IPS-15b (cell line): ENCODE results near the gene SLC66A2.

Experiments used
- H3K27me3 ChIP-seq: one replicate; pipeline ENCODE4 v1.6.1; 2013; ENCODE audit warnings: low read length; ENCODE audit not compliant: control insufficient read depth, insufficient read depth
- H3K36me3 ChIP-seq: one replicate; pipeline ENCODE4 v1.6.1; 2013; ENCODE audit warnings: low read length; ENCODE audit not compliant: control insufficient read depth, insufficient read depth
- H3K4me1 ChIP-seq: one replicate; pipeline ENCODE4 v1.6.1; 2013; ENCODE audit warnings: mild to moderate bottlenecking, low read length; ENCODE audit not compliant: control insufficient read depth, insufficient read depth
- H3K4me3 ChIP-seq: one replicate; pipeline ENCODE4 v1.5.1; 2013; ENCODE audit warnings: low read depth, low read length
- H3K9ac ChIP-seq: one replicate; pipeline ENCODE4 v1.6.1; 2013; ENCODE audit warnings: low read depth, mild to moderate bottlenecking, low read length
- H3K9me3 ChIP-seq: one replicate; pipeline ENCODE4 v1.6.1; 2013; ENCODE audit warnings: mild to moderate bottlenecking, low read length; ENCODE audit not compliant: control insufficient read depth, insufficient read depth

SLC66A2 gene

DNA sequence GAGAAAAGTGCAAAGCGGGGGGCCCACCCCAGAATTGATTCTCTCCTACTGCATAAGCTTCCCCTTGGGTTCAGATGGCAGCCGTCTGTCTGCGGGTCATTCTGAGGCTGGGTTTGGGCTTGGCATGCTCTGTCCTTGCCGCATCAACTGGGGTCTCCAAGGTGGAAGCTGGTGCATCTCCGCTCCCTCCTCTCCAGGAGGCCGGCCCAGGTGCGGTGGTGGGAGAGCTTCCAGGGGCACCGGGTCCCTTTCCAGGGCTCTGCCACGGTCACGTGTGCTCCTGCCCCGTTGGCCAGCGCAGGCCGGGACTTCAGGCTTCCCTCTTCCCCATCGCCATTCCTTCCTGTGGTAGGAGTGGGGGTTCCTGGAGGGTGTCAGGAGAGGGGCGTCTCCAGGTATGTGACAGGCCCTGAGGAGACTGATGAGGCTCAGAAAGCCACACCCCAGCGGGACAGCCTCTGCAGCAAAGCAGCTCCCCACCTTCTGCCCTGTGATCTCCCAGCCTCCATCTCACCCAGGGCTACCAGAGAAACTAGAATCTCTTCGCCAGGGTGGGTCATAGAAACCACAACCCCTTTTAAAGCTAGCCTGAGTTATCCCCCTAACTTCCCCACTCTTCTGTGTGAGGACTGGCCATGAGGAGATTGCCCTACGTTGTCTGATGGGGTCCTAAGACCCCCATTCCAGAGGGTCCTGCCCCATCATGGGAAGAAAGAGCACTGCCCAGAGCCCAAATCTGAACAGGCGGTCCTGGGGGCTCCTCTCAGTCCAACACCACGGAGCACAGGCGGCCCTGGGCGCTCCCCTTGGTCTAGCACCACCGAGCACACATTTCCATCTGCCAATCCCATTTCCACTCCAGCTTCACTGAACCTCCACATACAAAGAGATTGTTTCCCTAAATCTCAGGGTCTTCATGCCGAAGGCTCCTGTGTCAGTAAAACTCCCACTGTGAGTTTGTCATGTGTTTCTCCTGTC is 76.6 kb downstream of the SLC66A2 start:
- Histone ChIP-seq H3K36me3 (no peaks in the 10 kb centered on the region), H3K27me3 (no peaks in the 10 kb centered on the region), H3K4me1 (no peaks in the 10 kb centered on the region), H3K9ac (no peak overlapping the region), H3K9me3 (no peaks in the 10 kb centered on the region), H3K4me3 (no peak overlapping the region)

DNA sequence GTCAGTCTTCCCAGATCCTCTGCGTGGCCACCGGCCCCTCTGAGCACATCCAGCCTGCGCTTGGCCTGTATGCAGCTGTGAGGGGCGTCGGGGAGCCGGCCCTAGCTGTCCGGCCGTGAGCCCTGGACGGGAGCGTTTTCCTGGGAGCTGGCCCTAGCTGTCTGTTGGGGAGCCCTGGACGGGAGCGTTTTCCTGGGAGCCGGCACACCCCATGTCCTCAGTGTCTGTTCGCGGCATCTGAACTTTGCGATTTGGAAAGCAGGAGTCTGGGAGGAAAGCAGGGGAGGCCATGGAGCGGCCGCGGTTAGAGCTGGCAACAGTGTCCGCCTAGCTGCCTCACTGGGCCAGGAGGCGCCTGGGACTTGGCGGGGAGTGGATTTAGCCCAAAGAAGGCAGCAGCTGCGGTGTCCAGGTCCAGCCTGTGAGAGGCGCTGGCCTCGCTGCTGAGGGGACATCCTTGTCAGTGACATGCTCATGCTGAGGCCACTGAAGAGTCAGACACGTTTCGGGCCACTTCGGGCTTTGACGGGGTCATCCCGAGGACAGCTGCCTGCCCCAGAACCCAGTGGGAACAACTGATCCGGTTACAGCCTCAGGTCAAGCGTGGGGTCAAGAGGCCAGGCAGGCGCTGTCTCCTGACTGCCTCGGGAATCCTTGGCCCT is 77.9 kb downstream of the SLC66A2 start:
- no peaks in the 10 kb centered on the region for H3K36me3 ChIP-seq
- H3K4me1 ChIP-seq = no peaks in the 10 kb centered on the region
- no peak overlapping the region for H3K9ac ChIP-seq
- no peaks in the 10 kb centered on the region for H3K9me3 ChIP-seq
- H3K27me3 ChIP-seq = no peaks in the 10 kb centered on the region
- no peak overlapping the region for H3K4me3 ChIP-seq

DNA sequence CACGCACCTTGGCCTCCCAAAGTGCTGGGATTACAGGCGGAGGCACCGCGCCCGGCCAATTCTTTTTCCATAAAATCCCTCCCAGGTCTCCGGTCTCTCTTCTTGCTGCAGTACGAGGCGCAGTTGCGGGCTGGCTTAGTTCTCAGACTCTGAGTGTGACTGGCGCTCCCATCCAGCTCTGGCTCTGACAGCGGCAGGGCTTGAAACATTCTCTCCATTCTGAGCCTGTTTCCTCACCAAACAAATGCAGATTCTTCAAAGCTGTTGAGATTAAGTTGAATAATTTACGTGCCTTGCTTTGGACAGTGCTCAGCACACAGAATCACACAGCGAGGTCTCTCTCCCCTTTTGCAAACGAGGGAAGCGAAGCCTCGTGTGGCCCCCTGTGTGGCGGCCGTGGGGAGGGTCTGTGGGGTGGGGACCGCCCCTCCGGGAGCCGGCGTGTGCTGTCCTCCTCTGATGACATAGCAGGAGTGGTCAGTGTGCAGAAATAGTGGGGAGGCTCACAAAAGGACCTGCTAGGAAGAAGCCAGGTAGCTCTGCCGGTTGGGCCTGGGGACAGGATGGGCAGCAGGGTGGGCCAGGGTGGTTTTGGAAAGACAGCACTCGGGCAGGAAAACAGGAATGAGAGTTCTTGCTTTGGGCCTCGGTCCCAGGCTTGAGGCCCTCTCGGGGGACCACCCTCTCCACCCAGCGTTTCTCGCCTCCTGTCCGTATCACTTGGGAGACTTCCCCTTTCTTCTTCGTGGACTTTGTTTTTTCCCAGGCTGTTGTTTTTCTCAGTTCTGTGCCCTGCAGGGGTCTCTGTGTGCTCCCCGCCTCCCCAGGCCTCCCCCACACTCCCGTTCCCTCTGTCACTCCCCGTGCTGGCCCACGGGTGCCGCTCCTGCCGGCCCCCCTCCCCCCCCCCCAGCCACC is 78.7 kb downstream of the SLC66A2 start:
- H3K9me3 ChIP-seq = no peaks in the 10 kb centered on the region
- no peaks in the 10 kb centered on the region for H3K27me3 ChIP-seq
- H3K4me1 ChIP-seq = no peaks in the 10 kb centered on the region

DNA sequence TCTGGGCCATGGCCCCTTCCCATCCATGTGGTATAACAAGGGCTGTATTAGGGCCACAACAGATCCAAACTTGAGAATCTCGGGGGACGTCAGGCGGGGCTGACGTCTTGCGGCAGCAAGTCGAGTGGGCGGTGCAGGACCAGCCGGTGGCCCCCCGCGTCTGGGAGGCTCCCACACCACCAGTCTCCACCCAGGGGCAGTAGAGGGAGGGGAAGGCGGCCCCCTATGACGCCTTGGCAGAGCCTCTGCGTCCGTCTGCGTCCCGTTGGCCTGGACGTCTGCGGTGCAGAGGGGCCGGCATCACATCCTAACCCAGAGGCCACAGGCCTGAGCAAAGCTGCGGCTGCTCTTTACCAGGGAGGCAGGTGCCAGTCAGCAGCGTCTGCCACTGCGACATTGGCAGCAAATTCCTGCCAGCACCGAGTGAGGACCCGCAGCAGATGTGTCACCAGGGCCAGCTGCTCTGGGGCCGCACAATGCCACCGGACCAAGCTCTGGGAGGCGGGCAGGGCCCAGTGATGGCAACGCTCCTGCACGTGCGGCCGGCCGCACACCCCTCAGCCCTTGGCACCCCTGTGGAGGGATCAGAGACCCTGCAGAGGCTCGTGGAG is 79.9 kb downstream of the SLC66A2 start:
- Histone ChIP-seq H3K9ac (no peak overlapping the region), H3K27me3 (no peaks in the 10 kb centered on the region)

More for the DNA sequence above, 78.7 kb downstream of the SLC66A2 start:
- Histone ChIP-seq H3K4me3 (no peak overlapping the region), H3K36me3 (no peaks in the 10 kb centered on the region), H3K9ac (no peak overlapping the region)

DNA sequence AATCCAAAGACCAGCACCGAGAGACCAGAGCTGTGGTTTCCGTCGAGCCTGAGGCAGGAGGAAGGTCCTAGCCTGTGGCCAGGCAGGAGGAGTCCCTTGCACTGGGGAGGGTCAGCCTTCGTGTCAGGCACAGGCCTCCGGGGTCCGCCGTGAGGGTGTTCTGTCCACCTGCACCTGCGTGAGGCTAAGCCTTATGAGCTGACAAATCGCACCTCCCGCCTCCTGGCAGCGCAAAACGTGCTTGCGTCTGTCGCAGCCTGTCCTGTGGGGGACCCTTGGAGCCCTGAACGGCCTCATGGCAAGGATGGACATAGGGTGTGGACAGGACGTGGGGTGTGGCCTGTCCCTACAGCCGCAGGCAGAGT is 80.4 kb downstream of the SLC66A2 start:
- H3K27me3 ChIP-seq = no peaks in the 10 kb centered on the region
- no peaks in the 10 kb centered on the region for H3K9me3 ChIP-seq
- H3K36me3 ChIP-seq = no peaks in the 10 kb centered on the region
- H3K4me1 ChIP-seq = no peaks in the 10 kb centered on the region
- no peak overlapping the region for H3K4me3 ChIP-seq
- H3K9ac ChIP-seq = no peak overlapping the region

More for the DNA sequence above, 79.9 kb downstream of the SLC66A2 start:
- Histone ChIP-seq H3K36me3 (no peaks in the 10 kb centered on the region), H3K4me3 (no peak overlapping the region), H3K9me3 (no peaks in the 10 kb centered on the region), H3K4me1 (no peaks in the 10 kb centered on the region)

DNA sequence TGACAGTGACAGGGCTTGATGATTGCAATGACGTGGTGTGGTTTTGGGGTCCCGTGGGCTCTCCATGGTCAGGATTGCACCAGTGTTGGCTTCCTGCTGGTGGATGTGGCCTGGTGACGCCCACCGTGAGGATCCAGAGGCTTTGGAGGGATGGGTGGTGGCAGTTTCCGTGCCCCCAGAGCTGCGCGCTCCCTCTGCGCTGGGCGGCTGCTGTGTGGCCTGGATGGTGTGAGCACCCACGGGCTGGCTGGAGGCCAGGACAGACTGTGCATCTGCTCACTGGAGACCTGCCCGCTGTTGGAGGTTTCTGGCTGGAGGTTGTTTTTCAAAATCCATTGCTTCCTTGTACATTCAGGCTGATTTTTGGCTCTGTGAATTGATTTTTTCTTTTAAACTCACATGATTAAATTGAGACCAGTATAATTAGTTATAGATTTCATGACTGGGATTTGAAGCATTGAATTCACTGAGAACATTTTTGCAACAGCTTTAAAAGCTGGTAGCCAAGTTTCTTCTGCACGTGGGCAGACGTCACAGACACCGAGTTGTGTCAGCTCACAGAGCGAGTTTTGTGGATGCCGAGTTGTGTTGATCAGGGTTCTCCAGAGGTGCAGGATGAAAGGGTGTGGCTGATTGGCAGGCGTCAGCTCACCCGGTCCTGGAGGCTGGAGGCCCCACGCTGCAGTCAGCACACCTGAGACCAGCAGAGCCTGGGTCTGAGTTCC is 81.0 kb downstream of the SLC66A2 start:
- Histone ChIP-seq H3K36me3 (no peaks in the 10 kb centered on the region), H3K9me3 (no peaks in the 10 kb centered on the region), H3K27me3 (no peaks in the 10 kb centered on the region), H3K4me3 (no peak overlapping the region), H3K4me1 (no peaks in the 10 kb centered on the region), H3K9ac (no peak overlapping the region)

DNA sequence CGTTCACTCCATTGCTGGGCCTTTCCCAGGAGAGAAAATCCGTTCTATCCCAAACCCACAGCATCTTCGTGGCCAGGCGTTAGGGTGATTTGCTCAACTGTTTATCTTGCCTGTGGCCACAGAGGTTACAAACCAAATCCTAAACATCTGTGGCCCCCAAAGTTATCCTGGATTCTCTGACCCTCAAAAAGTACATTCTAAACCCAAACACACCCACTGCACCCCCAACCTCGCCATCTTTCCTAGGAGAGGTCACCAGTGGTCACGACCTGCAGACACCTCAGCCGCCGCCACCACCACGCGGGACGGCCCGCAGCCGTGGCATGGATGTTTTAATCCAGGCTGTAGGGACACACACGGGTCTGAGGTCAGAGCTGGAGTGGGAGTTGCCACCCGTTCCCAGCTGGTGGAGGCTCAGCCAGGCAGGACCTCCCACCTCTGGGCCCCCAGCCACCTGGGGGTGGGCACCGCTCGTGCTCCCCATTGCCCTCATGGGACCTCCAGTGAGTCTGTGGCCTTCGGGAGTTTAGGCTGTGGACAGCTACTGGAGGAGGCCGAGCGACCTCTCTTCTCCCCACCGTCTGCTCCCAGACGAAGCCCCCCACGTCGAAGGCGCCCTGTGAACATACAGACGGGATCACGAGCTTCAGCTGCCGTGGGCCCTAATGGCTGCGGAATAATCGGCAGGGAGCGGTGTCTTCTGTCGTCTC is 81.7 kb downstream of the SLC66A2 start:
- H3K4me3 ChIP-seq = no peak overlapping the region

DNA sequence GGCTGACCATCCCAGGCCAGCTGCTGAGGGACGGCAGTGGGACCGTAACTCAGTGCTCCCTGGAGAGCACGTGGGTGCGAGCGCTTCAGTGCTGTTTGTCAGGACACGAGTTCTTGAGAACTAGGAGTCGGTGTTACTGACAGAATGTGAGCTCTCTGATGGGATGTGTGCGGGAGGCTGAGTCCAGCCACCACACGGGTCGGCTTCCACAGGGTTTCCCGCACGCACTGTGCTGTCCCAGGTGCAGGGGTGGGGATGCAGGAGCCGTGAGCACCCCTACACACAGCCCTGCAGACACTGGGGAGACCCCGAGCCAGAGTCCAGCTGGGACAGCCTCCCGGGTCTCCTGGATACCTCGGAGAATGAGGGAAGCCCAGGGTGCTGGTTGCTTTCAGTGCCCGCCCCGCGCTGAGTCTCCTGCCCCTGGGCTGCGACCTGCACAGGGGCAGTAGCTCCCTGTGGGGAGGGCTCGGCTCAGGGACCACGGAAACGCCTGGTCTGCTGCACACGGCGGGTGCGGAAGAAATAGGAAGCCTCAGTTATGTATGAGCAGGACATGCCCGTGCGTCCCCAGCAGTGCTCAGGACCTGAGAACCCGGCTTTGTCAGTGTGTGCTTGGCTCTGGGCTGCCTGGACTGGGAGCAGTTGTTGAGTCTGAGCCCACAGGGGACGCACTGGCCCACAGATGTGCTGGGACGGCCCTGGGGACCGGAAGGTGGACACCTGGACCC is 82.5 kb downstream of the SLC66A2 start:
- Histone ChIP-seq H3K9me3 (no peaks in the 10 kb centered on the region), H3K4me1 (no peaks in the 10 kb centered on the region), H3K36me3 (no peaks in the 10 kb centered on the region)

More for the DNA sequence above, 81.7 kb downstream of the SLC66A2 start:
- H3K36me3 ChIP-seq = no peaks in the 10 kb centered on the region
- no peaks in the 10 kb centered on the region for H3K4me1 ChIP-seq
- no peaks in the 10 kb centered on the region for H3K27me3 ChIP-seq
- H3K9me3 ChIP-seq = no peaks in the 10 kb centered on the region
- H3K9ac ChIP-seq = no peak overlapping the region

DNA sequence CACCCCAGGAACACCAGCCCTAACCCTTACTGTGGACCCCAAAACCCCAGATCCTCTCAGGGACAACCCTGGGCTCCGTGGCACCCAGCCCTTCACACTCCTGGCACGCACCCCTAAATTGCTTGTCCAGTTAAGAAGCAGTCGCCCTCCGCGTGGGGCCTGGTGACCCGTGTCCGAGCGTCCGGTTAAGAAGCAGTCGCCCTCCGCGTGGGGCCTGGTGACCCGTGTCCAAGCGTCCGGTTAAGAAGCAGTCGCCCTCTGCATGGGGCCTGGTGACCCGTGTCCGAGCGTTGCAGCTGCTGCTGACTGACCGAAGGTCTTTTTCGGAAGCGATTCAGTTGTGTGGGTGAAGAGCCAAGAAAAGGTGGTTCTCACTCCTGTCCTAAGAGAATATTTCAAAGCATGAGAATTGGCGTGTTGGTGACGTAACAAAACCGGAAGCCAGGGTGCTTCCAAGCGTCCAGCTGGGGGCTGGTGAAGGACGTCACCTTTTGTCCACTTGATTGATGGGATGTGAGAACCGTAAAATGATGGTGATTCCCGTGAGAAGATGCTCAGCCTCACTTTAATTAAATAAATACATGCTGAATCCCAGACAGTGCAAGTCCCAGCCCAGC is 83.2 kb downstream of the SLC66A2 start:
- Histone ChIP-seq H3K36me3 (no peaks in the 10 kb centered on the region), H3K27me3 (no peaks in the 10 kb centered on the region), H3K4me3 (no peak overlapping the region), H3K4me1 (no peaks in the 10 kb centered on the region), H3K9me3 (no peaks in the 10 kb centered on the region), H3K9ac (no peak overlapping the region)

More for the DNA sequence above, 82.5 kb downstream of the SLC66A2 start:
- no peak overlapping the region for H3K4me3 ChIP-seq
- H3K9ac ChIP-seq = no peak overlapping the region
- H3K27me3 ChIP-seq = no peaks in the 10 kb centered on the region
